NCI-H2196 treated with DMSO at 0.1 percent for 48 hours (cell line): ENCODE data around the gene TSEN54.

Experiments used
- DNase-seq: peaks from one replicate; lab custom pipeline; 2025; ENCODE audit not compliant: unreplicated experiment; lab: John Stamatoyannopoulos, UW

Gene TSEN54

DNA sequence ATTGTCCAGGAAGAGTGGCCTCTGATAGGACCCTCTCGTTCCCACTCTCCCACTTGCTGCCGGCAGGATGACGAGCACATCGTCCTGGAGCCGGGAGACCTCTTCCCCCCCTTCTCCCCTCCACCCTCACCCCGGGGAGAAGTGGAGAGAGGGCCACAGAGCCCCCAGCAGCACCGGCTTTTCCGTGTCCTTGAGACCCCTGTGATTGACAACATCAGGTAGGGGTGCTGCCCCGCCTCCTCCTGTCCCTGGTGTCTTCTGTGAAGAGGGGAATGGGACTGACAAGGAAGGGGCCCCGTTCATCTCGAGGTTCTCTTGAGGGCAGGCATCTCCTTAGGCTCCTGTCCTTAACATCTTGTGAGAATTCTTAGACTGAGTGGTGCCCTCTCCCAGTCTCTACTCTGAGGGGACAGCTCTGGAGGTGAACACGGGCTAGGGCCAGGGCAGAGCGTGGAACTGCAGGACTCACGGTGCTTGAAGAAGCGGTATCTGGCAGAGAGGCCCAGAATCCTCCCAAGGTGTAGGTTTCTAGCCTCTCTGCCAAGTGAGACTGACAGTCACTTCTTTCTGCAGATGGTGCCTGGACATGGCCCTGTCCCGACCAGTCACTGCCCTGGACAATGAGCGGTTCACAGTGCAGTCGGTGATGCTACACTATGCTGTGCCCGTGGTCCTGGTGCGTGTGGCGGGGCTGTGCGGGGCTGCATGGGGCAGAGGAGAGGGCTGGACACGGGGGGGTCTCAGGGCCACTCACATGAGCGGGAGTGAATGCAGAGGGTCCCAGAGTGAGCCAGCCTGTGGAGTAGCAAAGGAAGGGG is 27.4 kb upstream of the TSEN54 start:
- no peak for DNase-seq

DNA sequence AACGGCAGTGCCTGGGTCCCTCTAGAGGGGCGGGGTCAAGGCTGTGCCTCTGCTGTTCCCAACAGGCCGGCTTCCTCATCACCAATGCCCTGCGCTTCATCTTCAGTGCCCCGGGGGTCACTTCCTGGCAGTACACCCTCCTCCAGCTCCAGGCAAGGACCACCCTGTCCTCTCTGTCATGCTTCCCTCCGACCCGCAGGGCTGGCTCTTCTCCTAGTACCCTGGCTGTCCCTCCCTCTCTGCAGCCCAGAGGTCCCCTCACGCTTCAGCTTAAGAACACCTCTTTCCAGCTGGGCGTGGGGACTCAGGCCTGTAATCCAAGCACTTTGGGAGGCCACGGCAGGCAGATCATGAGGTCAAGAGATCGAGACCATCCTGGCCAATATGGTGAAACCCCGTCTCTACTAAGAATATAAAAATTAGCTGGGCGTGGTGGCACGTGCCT is 26.8 kb upstream of the TSEN54 start:
- no peak for DNase-seq

DNA sequence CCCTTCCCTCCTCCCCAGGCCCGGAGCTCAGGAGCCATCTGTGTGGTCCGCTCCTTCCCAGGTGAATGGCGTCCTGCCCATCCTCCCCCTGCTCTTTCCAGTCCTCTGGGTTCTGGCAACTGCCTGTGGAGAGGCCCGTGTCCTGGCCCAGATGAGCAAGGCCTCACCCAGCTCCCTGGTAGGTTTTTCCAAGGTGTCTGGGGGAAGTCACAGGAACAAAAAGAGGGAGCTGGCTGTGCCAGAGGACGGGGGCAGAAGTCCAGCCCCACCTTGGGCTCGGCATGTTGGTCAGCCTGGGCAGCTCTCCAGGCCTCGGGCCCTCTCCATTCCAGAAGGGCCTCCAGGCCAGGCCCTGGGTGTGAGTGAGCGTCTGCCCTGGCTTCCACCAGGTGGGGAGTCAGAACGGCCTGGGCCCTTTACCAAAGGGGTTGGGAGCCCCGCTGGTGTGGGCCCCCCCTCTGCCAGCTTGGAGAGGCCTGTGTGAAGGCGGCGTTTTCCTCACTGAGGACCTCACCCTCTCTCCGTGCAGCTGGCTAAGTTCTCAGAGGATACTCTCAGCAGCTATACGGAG is 26.1 kb upstream of the TSEN54 start:
- DNase-seq = no peak

DNA sequence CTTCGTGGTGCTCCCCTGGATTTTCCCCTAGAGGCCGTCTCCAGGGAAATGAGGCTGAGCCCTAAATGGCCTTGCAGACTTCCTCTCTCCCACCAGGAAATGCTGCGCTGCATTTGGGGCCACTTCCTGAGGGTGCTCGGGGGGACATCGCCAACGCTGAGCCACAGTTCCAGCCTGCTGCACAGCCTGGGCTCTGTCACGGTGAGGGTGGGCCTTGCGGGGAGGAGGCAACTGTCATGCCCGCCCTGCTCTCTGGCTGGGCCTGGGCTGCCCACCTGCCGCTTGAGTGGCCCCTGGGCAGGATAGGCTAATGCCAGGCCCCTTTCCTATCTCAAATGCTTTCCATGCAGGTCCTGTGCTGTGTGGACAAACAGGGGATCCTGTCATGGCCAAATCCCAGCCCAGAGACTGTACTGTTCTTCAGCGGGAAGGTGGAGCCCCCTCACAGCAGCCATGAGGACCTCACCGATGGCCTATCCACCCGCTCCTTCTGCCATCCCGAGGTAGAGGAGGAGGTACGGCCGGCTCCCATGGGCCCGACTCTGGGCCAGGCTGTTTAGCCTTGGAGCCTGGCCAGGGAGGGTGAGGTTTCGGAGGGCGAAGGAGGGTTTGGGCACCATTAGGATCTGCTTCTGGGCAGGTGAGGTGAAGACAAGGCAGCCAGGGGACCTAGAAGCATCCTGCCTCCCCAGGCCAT is 25.2 kb upstream of the TSEN54 start:
- no peak for DNase-seq

DNA sequence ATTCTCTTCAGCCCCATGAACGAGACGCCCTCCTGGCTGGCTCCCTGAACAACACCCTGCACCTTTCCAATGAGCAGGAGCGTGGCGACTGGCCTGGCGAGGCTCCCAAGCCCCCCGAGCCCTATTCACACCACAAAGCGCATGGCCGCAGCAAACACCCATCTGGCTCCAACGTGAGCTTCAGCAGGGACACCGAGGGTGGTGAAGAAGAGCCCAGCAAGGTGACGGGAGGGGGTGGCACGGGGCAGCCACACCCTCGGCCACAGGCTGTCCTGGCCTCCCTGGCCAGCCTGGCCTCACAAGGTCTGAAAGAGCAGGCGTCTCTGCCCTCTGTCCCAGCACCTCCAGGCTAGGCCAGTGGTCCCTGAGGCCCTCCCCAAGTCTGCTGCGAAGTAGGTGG is 24.6 kb upstream of the TSEN54 start:
- DNase-seq = no peak

DNA sequence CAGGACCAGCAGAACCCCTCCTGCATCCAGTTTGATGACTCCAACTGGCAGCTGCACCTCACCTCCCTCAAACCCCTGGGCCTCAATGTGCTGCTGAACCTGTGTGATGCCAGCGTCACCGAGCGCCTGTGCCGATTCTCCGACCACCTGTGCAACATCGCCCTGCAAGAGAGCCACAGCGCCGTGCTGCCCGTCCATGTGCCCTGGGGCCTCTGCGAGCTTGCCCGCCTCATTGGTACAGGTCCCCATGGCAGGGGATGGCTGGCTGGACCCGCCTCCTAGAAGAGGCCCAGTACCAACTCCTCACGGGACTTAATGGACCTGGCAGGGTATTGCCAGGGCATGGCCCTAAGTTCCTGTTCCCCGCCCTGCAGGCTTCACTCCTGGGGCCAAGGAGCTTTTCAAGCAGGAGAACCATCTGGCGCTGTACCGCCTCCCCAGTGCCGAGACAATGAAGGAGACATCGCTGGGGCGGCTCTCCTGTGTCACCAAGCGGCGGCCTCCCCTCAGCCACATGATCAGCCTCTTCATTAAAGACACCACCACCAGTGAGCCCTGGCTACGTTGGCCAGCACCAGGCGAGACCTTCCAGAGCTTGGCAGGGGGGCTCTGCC is 23.7 kb upstream of the TSEN54 start:
- DNase-seq = no peak

DNA sequence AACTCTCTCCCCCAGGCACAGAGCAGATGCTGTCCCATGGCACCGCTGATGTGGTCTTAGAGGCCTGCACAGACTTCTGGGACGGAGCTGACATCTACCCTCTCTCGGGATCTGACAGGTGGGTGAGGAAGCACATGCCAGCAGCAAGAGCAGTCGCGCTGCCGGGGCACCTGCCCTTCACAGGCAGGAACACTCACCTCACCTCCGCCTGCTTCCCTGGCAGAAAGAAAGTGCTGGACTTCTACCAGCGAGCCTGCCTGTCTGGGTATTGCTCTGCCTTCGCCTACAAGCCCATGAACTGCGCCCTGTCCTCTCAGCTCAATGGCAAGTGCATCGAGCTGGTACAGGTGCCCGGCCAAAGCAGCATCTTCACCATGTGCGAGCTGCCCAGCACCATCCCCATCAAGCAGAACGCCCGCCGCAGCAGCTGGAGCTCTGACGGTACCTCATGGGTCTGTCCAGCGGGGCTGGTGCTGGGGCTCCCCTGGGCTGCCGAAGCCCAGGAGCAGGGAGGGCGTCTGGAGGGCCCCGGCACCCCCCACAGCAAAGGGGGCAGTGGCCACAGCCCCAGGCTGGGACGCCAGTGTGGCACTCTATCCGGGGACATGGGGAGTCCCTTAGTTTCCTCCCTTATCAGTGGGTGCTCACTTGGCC is 22.7 kb upstream of the TSEN54 start:
- DNase-seq = no peak

DNA sequence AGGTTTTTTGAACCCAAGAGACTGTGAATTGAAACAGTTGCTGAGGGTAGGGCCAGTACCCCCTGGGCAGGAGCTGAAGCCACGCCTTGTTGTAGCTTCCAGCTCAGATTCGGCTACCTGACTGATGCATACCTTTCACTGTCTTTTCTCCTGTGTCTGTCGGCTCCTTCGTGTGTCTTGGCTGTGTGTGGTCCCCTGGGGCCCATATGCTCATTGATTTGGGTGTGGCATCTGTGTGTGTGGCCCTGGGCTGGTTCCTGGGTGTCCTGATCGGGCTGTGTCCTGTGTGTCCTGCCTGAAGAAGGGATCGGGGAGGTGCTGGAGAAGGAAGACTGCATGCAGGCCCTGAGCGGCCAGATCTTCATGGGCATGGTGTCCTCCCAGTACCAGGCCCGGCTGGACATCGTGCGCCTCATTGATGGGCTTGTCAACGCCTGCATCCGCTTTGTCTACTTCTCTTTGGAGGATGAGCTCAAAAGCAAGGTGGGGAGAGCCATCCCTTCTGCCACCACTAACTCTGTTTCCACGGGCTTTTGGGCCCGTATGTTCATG is 21.9 kb upstream of the TSEN54 start:
- DNase-seq = no peak

DNA sequence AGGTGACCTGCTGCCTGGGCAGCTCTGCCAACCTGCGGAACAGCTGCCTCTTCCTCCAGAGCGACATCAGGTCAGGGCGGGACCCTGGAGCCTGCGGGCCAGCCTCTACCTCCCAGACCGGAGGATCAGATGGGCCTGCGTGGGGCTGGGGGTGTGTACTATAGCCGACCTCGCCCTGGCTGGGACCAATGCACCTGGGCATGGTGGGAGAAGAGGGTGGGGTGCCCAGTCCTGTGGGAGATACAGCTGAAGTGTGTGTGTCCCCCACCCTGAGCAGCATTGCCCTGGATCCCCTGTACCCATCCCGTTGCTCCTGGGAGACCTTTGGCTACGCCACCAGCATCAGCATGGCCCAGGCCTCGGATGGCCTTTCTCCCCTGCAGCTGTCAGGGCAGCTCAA is 20.3 kb upstream of the TSEN54 start:
- DNase-seq = no peak

DNA sequence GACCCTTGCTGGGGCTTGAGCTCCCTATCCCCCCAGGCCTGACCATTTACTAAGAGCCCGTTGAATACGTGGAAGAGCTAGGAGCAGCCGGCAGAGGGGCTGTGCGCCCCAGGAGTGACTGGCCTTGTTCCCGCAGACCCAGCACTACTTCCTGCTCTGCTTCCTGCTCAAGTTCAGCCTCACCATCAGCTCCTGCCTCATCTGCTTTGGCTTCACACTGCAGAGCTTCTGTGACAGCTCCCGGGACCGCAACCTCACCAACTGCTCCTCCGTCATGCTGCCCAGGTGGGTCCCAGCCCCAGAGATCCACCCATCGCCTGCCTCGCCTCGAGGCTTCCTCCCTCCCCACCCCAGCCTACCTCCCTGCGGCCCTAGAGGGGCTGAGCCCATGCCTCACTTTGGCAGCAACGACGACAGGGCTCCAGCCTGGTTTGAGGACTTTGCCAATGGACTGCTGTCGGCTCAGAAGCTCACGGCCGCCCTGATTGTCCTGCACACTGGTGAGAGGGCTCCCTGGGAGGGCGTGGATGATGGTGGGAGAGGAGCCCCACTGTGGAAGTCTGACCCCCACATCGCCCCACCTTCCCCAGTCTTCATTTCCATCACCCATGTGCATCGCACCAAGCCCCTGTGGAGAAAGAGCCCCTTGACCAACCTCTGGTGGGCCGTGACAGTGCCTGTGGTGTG is 18.1 kb upstream of the TSEN54 start:
- no peak for DNase-seq

DNA sequence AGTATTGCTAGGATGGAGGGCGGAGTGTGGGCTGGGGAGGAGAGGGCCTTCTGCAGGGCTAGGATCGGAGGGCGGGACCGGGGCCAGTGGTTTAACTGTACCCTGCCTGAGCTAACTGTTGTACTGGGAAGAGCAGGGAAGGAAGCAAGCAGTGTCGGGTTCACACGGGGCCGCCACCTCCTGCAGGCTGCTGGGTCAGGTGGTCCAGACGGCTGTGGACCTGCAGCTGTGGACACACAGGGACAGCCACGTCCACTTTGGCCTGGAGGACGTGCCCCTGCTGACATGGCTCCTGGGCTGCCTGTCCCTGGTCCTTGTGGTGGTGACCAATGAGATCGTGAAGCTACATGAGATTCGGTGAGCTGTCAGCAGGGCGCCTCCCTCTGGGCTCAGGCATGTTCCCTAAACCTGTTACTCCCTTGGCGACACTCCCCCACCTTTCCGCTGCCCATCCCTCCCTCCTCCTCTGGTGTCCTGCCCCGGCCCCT is 17.6 kb upstream of the TSEN54 start:
- no peak for DNase-seq

DNA sequence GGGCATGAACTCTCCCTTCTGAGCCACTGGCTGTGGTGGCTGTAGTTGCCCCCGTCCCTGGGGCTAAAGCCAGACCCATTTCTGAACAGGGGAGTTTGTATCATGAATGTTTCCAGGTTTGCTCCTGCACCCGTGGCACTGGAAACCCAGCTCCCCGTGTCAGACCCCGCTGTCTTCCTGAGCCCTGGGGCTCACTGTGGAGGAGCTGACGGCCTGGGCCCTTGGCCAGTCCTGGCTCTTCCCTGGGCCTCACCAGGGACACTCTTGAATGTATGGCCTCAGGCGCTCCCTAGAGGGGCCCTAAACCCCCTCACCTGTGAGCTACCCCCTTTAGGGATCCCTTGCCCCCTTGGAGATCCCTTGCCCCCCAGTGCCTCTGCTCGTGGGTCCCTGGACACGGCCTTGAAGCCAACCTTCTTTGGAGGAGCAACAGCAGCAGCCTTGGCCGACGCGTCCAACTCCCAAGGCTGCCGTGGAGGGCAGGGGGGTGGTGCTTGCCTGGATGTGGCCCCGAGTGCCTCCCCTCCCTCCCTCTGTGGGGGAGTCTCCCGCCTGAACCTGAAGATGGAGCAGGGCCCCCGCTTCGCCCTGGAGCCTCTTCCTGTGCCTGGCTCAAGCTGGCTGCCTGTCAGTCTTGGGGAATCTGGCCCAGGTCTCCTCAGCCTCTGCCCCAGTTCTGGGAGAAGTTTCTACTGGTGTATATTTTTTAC is 16.9 kb upstream of the TSEN54 start:
- no peak for DNase-seq

DNA sequence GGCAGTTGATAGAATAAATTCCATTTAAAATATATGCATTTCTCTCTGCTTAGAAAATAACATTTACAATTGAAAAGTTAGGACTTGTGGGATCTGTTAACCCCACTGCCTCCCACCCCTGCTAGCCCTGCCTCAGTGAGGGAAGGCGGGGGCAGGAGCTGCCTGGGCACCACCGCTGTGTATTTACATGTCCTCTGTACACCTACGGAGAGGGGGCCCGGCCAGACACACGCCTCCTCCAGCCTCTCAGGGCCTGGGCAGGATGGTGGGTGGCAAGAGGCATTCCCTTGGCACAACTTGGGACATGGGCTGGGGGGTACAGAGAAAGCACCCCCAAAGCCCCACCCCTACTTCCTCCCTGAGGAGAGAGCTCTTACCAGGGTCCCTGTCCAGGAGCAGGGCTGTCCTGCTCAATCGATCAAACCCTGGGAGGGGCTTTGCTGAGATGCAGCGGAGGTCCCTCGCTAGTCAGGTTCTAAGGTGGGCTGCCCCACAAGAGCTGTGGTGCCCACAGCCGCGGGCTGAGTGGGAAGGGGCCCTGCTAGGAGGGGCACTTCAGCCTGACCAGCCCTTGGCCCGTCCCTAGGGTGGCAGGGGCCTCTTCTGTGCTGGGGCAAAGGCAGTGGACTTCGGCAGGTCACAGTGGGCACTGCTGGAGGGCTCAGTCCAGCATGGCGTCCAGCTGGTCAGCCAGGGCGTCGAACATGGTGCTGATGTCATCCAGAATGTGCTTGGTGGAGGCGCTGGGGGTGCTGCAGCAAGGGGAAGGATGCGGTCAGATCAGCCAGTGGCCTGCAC is 15.7 kb upstream of the TSEN54 start:
- DNase-seq = no peak

DNA sequence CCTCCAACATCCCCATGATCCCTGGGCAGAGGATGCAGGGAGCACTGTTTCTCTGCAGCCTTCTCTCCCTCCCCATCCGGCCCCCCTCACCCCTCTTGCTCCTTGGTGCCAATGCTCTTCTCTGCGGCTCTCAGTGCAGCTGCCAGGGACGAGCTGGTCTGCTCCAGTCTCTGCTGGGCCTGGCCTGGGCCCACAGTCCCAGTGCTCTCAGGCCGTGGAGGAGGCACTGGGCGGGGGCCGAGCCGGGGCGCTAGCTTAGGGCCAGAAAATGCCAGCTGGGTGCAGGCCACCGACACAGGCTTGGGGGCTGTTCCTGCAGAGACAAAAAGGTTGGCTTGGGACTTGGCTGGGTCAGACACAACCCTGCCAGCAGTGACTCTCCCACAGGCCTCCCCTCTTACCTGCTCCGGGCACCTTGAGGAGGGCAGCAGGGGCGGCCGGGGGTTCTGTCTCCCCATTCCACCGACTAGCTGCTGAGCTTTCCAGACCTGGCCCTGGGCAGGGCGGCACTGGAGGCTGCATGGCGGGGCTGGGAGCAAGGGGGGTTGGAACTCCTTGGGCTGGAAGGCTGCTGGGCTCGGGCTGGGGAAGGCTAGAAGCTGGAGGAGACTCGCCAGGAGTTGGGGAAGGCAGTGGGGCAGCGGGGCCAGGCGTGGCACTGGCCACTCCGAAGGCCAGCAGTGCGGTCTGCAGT is 14.8 kb upstream of the TSEN54 start:
- no peak for DNase-seq

DNA sequence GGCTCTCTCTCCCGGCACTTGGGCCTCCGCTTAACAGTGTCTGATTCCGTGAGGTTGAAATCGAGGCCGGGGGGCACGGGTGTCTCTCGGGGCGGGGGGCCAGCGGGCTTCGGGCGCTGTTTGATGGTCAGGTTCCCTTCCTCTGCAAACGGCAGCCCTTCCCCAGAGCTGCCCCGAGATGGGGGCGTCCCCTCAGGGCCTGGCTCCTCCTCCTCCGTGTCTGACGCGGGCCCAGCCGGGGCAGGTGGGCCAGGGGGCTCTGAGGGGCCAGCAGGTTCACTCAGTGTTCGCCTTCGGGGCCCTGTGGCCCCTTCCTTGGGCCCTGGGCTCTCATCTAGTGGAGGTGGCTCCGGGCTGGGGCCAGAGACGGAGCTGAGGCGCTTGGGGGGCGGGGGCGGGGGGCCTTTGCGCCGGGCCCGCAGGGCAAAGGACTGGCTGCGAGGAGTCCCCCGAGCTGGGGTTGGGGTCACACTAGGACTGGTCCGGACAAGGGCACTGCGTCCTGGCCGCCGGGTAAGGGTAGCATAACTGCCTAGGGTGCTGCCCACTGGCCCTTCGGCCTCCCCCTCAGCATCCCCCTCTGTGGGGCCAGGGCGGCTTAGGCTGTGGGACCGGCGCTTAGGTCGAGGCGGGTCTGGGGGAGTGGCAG is 14.1 kb upstream of the TSEN54 start:
- DNase-seq = no peak

DNA sequence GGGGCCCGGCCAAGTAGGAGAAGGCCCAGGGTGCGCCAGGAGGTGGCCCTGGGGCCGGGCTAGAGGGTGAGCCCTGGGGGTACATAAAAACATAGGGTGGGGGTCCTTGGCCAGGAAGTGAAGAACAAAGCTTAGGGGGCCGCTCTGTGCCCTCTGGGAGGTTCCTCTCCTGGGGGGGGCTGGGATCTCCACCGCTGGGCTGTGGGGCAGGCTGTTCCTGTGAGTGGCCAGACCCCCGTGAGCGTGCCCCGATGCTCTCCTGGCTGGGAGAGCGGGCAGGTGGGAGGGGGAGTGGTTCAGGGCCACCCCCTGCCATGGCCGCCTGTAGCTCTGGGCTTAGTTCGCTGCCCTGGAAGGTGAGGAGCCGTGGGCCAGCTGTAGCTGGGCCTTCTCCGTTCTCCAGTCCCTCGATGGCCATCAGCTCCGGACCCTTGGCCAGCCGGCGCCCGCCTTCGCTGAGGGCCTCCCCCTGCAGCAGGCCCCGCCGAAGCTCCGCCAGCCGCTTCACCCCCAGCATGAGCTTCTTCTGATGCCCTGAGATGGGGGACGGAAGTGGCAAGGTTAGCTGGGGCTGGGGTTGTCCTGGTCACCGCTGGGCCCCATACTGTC is 13.5 kb upstream of the TSEN54 start:
- DNase-seq = no peak

DNA sequence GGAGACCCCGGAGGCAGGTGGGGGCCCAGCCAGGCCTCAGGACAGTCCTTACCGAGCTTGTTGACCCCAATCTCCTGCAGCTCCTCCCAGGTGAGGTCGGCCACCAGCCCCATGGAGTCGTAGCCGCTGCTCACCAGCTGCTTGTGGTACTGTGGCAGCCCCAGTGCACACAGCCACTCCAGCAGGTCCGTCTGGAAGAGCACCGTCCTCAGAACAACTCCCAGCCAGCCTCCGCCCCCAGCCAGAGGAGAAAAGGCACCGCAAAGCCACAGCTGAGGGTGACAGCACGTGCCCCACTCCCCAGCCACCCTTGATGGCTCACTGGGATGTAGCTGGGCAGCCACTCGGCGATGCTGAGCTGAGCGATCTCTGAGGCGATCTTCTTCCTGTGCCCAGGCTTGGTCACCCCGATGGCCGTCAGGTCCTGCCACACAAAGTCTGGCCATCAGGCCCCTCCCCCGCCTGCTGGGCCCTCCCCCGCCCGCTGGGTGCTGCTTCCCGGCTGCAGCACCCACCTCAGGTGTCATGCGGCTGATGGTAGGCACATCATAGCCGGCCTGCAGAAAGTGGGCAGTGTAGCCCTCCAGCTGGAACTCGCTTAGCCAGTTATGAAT is 12.9 kb upstream of the TSEN54 start:
- no peak for DNase-seq
